ENCODE results near the gene CUEDC2.

The CUEDC2 gene

DNA sequence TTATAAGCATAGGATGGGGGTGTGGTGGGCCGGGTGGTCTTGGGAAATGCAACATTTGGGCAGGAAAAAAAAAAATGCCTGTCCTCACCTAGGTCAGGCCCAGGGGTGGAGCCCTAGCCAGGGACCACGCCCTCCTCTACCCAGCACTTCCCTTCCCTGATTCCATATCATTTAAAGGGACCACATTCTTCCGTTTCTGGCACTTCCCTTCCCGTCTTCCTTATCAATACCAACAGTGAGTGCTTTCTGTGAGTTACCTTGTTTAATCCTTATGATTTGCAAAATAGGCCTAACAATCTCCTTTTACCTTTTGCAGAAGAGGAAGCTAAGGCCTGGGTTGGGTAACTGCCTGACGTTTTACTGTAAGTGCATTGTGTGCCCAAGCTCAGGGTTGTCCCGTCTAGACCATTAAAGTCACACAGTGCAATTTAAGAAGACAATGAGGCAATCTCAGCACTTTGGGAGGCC, 35.6 kb upstream of the CUEDC2 start:
- Histone ChIP-seq H4K20me1 (ENCODE audit: insufficient read depth, low read length) (no peaks in the 10 kb centered on the region), H3K4me2 (ENCODE audit: low read length) (no peak overlapping the region), H3K27ac (ENCODE audit: low read length) (no peak overlapping the region), H3K27me3 (ENCODE audit: low read depth, low read length) (no peaks in the 10 kb centered on the region), H3K79me2 (ENCODE audit: low read length) (peaks cover 9% of the 10 kb centered on the region), H3K9me3 (ENCODE audit: insufficient read depth, low read length) (no peaks in the 10 kb centered on the region), H3K4me1 (ENCODE audit: low read length) (no peaks in the 10 kb centered on the region), H3K9ac (ENCODE audit: low read length) (no peak overlapping the region), H2AFZ (ENCODE audit: low read depth, low read length) (no peak overlapping the region), H3K36me3 (replicated peaks; ENCODE audit: low read depth, low read length) (no peaks in the 10 kb centered on the region), H3K4me3 (ENCODE audit: low read length) (no peak overlapping the region)
- no peak for TF ChIP-seq EZH2phosphoT487 (IDR thresholded peaks at IDR 0.05; ENCODE audit: low read depth)
- TF ChIP-seq, protein P1, sequence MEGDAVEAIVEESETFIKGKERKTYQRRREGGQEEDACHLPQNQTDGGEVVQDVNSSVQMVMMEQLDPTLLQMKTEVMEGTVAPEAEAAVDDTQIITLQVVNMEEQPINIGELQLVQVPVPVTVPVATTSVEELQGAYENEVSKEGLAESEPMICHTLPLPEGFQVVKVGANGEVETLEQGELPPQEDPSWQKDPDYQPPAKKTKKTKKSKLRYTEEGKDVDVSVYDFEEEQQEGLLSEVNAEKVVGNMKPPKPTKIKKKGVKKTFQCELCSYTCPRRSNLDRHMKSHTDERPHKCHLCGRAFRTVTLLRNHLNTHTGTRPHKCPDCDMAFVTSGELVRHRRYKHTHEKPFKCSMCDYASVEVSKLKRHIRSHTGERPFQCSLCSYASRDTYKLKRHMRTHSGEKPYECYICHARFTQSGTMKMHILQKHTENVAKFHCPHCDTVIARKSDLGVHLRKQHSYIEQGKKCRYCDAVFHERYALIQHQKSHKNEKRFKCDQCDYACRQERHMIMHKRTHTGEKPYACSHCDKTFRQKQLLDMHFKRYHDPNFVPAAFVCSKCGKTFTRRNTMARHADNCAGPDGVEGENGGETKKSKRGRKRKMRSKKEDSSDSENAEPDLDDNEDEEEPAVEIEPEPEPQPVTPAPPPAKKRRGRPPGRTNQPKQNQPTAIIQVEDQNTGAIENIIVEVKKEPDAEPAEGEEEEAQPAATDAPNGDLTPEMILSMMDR (IDR thresholded peaks at IDR 0.05; ENCODE audit: low read depth, low read length): no peak

DNA sequence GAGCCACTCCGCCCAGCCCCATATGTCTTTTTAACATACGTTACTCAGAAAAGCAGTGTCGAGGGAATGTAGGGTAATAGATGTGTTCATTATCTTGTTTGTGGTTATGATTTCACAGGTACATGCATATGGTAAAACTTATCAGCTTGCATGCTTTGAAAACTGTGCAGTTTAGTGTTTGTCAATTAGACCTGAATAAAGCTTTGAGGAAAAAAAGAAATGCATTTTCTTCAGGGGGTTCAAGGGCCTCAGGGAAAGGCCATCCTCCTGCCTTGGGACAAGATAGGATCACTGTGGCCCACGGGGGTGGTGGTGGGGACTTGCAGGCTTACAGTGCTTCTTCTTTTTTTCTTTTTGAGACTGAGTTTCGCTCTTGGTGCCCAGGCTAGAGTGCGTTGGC, 34.9 kb upstream of the CUEDC2 start:
- Histone ChIP-seq H3K4me1 (ENCODE audit: low read length) (peaks cover 6% of the 10 kb centered on the region), H3K4me3 (ENCODE audit: low read length) (no peak overlapping the region)

DNA sequence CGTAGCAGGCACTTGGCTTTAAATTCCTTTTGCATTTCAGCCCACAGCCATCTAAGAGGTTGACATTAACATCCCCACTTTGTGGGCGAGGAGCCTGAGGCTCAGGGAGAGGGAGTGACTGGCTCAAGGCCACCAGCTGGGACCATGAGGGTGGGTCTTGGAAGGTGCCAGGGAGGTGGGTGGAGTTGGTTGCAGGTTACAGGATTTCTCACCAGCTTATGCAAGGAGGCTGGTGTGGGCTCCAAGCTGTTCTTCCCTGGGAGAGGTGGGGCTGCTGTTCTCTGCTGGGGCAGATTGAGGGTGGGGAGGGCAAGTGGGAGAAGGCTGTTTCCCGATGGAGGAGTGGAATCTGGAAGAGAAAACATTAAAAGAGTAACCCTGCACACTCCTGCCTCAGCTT, 33.1 kb upstream of the CUEDC2 start:
- Histone ChIP-seq H3K79me2 (ENCODE audit: low read length) (peaks cover 20% of the 10 kb centered on the region), H3K36me3 (replicated peaks; ENCODE audit: low read depth, low read length) (no peaks in the 10 kb centered on the region), H2AFZ (ENCODE audit: low read depth, low read length) (no peak overlapping the region), H3K9ac (ENCODE audit: low read length) (no peak overlapping the region), H3K27me3 (ENCODE audit: low read depth, low read length) (no peaks in the 10 kb centered on the region), H3K9me3 (ENCODE audit: insufficient read depth, low read length) (no peaks in the 10 kb centered on the region), H3K4me1 (ENCODE audit: low read length) (peaks cover 15% of the 10 kb centered on the region), H3K27ac (ENCODE audit: low read length) (no peak overlapping the region), H3K4me2 (ENCODE audit: low read length) (no peak overlapping the region), H4K20me1 (ENCODE audit: insufficient read depth, low read length) (no peaks in the 10 kb centered on the region), H3K4me3 (ENCODE audit: low read length) (no peak overlapping the region)
- TF ChIP-seq EZH2phosphoT487 (IDR thresholded peaks at IDR 0.05; ENCODE audit: low read depth): no peak
- TF ChIP-seq, protein P1 (IDR thresholded peaks at IDR 0.05; ENCODE audit: low read depth, low read length): no peak

More for the DNA sequence above, 34.9 kb upstream of the CUEDC2 start:
- Histone ChIP-seq H4K20me1 (ENCODE audit: insufficient read depth, low read length) (no peaks in the 10 kb centered on the region), H2AFZ (ENCODE audit: low read depth, low read length) (no peak overlapping the region), H3K36me3 (replicated peaks; ENCODE audit: low read depth, low read length) (no peaks in the 10 kb centered on the region), H3K79me2 (ENCODE audit: low read length) (peaks cover 14% of the 10 kb centered on the region), H3K4me2 (ENCODE audit: low read length) (no peak overlapping the region), H3K9ac (ENCODE audit: low read length) (no peak overlapping the region), H3K27me3 (ENCODE audit: low read depth, low read length) (no peaks in the 10 kb centered on the region), H3K9me3 (ENCODE audit: insufficient read depth, low read length) (no peaks in the 10 kb centered on the region), H3K27ac (ENCODE audit: low read length) (no peak overlapping the region)
- no peak for TF ChIP-seq EZH2phosphoT487 (IDR thresholded peaks at IDR 0.05; ENCODE audit: low read depth)
- TF ChIP-seq, protein P1 (IDR thresholded peaks at IDR 0.05; ENCODE audit: low read depth, low read length): no peak

DNA sequence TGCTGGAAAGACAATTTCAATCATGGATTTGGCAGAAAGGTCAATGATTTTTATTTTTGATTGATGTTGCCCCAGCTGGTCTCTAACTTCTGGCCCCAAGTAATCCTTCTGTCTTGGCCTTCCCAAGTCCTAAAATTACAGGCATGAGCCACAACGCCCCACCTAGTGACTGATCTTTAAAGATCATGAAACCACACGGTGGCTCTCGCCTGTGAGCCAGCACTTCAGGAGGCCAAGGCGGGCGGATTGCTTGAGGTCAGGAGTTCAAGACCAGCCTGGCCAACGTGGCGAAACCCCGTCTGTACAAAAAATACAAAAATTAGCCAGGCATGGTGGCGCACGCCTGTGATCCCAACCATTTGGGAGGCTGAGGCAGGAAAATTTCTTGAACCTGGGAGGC, 31.6 kb upstream of the CUEDC2 start:
- no peak overlapping the region for H3K9ac ChIP-seq (ENCODE audit: low read length)

More for the DNA sequence above, 31.6 kb upstream of the CUEDC2 start:
- no peak overlapping the region for H2AFZ ChIP-seq (ENCODE audit: low read depth, low read length)
- H3K4me3 ChIP-seq (ENCODE audit: low read length): no peak overlapping the region
- TF ChIP-seq, protein P1 (IDR thresholded peaks at IDR 0.05; ENCODE audit: low read depth, low read length): no peak
- TF ChIP-seq EZH2phosphoT487 (IDR thresholded peaks at IDR 0.05; ENCODE audit: low read depth): no peak
- H3K27me3 ChIP-seq (ENCODE audit: low read depth, low read length): no peaks in the 10 kb centered on the region
- H3K36me3 ChIP-seq (replicated peaks; ENCODE audit: low read depth, low read length): no peaks in the 10 kb centered on the region
- peaks cover 20% of the 10 kb centered on the region for H3K79me2 ChIP-seq (ENCODE audit: low read length)
- H3K4me2 ChIP-seq (ENCODE audit: low read length): no peak overlapping the region
- no peaks in the 10 kb centered on the region for H4K20me1 ChIP-seq (ENCODE audit: insufficient read depth, low read length)
- H3K27ac ChIP-seq (ENCODE audit: low read length): no peak overlapping the region
- H3K9me3 ChIP-seq (ENCODE audit: insufficient read depth, low read length): no peaks in the 10 kb centered on the region
- peaks cover 15% of the 10 kb centered on the region for H3K4me1 ChIP-seq (ENCODE audit: low read length)

Measured in OCI-LY3 (cell line).